Cardiac septum (tissue), 1 donor: ENCODE data around the gene CACNA2D3. TPM values are rescaled to one million over a fixed set of nuclear protein-coding genes. Genes with fewer than 3 reads are reported as not detected.

Experiments
- DNase-seq: peaks from one replicate; pipeline ENCODE4 v3.0.0-alpha.2; 2020; ENCODE audit warnings: low spot score
- intact Hi-C: fragments of 100-400 bp; cut with DNase I; formaldehyde crosslinking; loops from one replicate; pipeline ENCODE4 v1.14.0; 2022
- total RNA-seq: library from RNA; stranded (reverse); fragmentation: NEBNext Ultra II Directional; extraction: Animal tissue kit (Norgen Biotek cat#: 25700); gene quantifications from one replicate; pipeline ENCODE4 v1.2.1, GENCODE V29; 2021
- donor health status: DM: no; HTN: no; CAD: no.

Gene CACNA2D3
- total RNA-seq, 1 donor from 2014 or later: 11.3 TPM

DNA sequence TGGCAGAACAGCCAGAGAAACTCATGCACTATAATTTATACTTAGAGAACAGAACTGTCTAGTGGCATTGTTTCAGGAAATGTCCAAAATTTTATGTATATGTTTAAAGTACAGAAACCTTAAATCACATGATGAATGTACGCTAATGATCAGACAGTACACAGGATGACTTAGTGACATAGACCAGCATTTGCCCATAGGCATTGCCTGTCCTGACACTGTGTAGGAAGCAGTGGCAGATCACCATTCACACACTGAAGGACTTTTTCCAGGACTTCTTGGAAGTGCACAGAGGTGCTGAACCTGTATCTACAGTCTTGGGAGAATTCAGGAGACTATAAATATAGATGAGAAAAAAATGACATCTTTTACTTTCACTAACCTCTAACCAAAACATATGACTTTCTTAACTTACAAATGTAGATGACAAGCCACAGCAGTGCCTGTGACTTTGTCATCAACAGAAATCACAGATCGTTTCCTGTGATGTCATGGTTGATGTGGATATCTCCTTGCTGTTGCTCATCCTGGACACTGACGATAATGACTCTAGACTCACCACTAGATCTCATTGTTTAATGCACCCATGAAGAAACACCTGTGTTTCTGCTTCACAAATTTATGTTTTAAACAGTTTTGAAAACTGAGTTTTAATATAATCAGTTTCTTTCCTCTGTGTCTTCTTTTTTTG is 183.2 kb downstream of the CACNA2D3 start:
- DNase-seq: no peak
- intact Hi-C loops: no loop called here

- intact Hi-C loops: no loop called here
- no peak for DNase-seq
Observed at GRCh38 chr3:54307566-54308180, 185.3 kb downstream of the CACNA2D3 start.

DNA sequence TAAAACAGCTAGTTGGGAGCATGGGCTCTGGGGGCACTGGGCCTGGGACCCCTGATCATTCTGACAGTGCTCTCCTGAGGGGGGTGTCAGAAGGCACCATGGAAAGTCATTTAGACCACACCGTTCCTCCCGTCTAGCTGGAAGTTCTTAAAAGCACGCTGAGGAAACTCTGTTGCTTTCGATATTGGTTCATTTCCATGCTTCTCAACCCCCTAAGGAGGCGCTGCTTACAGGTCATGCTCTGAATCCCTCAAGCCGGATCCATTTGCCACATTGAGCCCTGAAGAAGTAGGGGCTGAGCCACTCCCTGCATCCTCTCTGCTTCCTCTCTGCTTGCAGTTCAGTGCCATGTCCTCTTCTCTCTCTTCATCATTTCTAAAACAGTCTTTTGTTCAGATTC is 187.2 kb downstream of the CACNA2D3 start:
- no peak for DNase-seq
- intact Hi-C loops: no loop called here

DNA sequence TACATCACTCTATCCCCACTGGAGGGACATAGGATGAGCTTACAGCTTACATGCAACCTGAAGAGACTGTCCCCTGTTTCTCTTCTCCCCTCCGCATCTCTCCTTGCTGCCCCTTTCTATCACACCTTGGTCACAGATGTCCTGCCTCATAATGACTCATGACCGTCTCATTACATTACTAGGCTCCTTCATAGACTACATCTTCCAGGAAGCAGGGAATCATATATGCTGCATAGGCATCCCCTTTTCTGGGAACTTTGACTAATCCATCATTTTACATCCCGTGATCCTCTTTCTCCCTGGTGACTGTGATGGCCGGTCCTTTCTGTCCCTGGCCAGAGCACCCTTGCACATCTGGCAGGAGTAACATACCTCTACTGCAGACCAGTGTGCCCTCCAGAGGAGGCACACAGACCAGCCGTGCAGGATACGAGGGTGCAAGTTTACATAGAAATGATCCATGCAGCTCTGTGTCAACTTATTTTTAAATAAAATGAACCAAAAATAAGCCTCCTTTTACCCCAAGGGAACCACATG is 188.9 kb downstream of the CACNA2D3 start:
- DNase-seq: no peak
- intact Hi-C loops: no loop called here

DNA sequence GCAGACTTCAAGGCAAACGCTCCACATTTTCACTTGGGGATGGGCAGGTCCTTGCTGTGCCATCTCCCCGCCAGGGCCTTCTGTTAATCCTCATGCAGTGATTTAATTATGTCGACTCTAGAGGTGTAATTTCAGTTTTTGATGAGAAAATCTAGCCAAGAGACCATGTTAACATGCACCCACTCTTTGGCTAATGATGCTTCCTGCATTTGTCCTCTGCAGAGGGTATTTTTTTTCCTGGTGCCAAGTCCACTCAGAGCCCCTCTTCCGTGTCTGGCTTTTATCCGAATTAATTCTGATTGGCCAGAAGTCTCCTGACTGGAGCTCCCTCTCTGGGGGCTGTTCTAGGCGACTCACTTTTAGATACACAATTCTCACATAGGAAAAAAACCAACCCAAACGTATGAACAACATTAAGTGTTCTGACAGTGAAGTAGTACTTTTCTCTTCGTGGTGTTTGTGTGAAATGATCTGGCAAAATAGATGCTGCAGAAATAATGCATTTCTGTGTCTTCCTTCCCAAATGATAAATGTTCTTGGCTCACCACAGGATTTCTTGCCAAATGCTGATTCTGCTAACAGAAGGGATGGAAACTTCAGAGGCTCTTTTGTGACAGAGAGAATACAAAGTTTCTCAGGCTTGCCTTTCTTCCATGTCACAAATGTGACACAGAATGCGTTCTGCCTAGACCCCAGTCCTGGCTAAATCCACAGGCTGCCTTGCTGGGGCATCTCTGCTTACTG is 190.0 kb downstream of the CACNA2D3 start:
- DNase-seq: no peak
- intact Hi-C loops: no loop called here

GRCh38 chr3:54313418-54313817 is 191.1 kb downstream of the CACNA2D3 start:
- no peak for DNase-seq
- intact Hi-C loops: no loop called here

DNA sequence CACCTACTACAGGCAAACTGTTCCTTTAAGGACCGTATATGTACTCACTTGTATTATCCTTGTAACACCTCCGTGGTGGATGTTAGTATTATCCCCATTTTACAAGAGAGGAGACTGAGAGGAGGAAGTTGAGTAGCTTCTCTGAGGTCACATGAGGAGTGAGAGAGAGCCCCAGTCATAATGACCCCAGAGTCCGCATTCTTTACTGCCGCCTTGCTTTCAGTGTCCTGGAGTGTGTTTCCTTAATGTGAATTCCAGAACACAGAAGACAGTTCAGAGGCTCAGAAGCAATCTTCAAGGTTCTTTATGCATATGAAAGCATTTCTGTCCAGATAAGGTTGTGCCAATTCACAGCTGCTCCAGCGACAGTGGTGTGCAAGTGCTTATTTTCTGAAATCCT is 199.2 kb downstream of the CACNA2D3 start:
- DNase-seq: no peak
- intact Hi-C loops: no loop called here

DNA sequence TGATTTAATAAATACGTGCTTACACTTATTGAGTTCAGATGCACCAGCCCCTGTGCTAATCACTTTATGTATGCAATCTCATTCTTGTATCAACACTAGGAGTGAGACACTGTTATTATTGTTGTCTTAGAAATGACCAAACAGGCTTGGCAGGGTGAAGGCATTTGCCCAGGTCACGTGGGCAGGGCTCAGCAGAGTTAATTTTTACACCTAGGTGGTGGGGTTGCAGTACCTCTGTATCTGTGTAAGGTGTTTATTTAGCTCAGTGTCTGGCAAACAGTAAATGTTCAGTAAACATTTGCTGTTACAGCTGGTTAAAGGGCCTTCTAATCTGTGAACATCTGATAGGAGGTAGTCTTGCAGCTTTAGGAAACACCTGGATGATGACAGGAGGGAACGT is 200.0 kb downstream of the CACNA2D3 start:
- no peak for DNase-seq
- intact Hi-C loops: no loop called here

DNA sequence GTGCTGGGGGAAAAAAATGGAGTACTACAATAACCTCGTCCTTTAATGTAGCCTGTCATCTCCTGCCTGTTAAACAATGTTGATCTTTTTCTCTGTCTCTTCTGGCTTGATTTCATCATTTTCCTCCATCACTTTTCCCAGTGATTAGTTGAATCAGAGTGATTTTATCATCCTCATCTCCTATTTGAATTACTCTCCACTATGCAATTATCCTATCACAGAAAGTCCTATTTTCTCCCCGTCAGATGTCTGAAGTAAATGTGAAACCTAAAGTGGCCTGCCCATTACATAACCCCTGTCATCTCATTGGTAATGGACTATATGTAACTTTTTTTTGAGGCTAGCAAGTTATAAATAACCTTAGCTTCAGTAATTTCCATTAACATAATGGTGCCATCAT is 201.8 kb downstream of the CACNA2D3 start:
- intact Hi-C loops: no loop called here
- no peak for DNase-seq

- intact Hi-C loops: no loop called here
- DNase-seq: no peak
Observed at GRCh38 chr3:54326951-54327350, 204.6 kb downstream of the CACNA2D3 start.

DNA sequence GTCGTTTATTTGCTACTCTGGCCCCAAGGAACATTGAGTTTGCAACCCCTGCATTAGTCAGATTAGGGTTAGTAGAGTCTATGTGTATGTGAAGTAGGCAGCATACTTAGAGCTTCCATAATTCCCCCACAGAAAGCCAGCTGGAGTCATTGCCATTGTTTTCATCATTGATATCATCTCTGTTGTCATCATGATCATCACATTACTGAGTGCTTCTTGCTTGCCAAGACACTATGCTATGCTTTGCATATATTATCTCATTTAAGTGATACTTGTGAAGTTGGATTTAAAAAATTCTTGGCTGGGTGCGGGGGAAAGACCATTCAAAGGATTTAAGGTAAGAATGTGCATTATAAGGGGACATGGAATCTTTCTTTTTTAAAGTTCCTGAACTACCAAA is 209.0 kb downstream of the CACNA2D3 start:
- intact Hi-C loops: no loop called here
- DNase-seq: no peak

DNA sequence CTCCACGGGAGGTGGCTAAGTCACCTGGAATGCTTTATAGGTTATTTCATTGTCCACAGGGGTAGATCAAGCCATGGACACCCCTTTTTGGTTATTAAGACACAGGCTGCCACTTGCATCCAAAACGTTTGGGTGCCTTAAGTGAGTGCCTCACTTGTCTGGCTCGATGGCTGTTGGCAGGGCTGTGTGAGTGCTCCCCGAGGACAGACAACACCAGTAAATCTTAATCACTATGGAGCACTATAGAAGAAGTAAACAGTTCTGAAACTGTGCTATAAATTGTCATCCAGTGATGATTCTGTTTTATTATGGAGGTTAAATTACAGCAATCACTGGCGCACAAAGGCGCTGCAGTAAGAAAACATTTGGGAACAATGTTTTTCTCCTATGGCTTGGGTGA is 215.5 kb downstream of the CACNA2D3 start:
- no peak for DNase-seq
- intact Hi-C loops: no loop called here

DNA sequence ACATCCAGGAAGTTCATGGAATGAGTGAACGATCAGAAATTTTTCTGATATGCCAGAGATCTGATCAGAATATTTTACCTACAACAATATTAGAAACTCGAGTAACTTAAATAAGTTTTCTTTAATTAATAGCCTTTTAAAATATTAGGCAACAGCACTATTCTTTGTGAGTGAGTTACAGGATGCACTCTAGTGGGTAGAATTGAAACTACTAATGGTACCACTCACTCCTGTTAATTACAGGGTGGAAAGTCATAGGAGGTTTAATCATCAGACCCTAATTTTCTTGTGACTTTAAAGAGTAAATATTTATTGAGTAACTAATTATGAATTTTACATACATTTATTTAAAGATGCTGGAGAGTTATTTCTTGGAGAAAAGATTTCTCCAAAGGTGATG is 217.3 kb downstream of the CACNA2D3 start:
- intact Hi-C loops: no loop called here
- DNase-seq: no peak

DNA sequence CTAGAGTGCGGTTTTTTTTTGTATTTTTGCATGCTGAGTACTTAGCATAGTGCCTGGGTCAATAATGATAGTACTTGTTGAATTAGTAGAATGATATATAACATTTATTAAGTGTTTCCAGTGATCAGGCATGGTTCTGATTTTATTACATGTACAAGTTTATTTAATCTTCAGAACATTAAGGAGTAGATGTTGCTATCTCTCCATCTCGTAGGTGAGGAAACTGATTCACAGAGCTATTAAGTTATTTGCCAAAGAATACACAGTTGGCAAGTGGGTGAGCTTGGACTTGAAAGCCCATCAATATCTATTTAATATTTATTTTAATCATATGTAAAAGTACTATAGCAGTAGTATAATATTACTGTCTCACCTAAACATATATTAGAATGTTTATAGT is 219.5 kb downstream of the CACNA2D3 start:
- intact Hi-C loops: no loop called here
- DNase-seq: no peak

- intact Hi-C loops: no loop called here
- no peak for DNase-seq
Observed at GRCh38 chr3:54342676-54343075, 220.3 kb downstream of the CACNA2D3 start.

GRCh38 chr3:54343495-54343894 is 221.1 kb downstream of the CACNA2D3 start:
- no peak for DNase-seq
- intact Hi-C loops: no loop called here

- no peak for DNase-seq
- intact Hi-C loops: no loop called here
Observed at GRCh38 chr3:54344601-54345231, 222.4 kb downstream of the CACNA2D3 start.

- no peak for DNase-seq
- intact Hi-C loops: no loop called here
Observed at GRCh38 chr3:54345847-54346375, 223.6 kb downstream of the CACNA2D3 start.

GRCh38 chr3:54347060-54347459 is 224.7 kb downstream of the CACNA2D3 start:
- intact Hi-C loops: no loop called here
- no peak for DNase-seq

DNA sequence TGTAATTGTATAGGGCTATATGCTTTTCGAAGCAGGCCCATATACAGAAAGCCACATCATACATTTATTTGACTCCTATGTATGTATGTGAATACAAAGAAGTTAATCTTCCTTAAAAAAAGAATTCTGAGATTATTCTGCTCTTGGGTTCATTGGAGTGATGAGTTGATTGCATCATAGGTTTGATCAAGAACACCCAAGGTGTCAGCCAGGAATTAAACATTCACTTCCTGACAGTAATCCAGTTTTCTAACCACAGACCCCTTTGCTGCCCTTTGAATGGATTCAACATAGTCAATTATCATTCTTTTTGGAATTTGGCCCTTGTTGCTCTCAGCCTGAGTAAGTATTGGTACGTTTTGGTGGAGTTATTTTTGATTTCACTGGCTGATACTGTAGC is 225.6 kb downstream of the CACNA2D3 start:
- intact Hi-C loops: no loop called here
- no peak for DNase-seq
